ENCODE results near the gene KASH5. TPM values are rescaled to one million over a fixed set of nuclear protein-coding genes. Genes with fewer than 3 reads are reported as not detected.

The KASH5 gene
- total and polyA plus RNA-seq, 2 of the 8 experiments (the other 6 are each of a cell fraction or from before 2014, with no cell fraction given), result 0.05 to 0.19 TPM

DNA sequence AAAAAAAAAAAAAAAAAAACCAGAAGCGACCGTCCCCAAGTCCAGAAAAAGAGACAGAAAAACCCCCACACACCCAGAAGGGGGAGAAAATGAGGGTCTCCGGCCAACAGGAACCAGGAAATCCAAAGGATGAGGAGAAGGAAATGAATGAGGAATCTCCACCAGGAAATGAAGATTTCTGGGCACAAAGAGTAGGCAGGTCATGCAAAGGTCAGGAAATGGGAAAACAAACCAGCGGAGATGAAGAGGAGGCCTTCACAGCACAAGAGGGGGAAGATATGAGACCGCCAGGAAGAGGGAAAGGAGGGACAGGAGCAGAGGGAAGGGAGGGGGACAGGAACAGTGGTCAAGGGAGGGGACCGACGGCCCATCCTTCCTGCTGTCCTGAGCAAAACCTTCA is 31.7 kb upstream of the KASH5 start:
- CTCF ChIA-PET (ENCODE audit: partially characterized antibody), result no interaction called here
- no peaks in the 10 kb centered on the region for H3K27me3 ChIP-seq (replicated peaks in 1 of 4; ENCODE audit: control insufficient read depth in 3 of 4, extremely low read depth in 1 of 4, insufficient read depth in 3 of 4, low read length in 3 of 4)
- no peak overlapping the region for H3K23ac ChIP-seq (ENCODE audit: insufficient read length)
- H4K91ac ChIP-seq (replicated peaks; ENCODE audit: insufficient read length, low read length), result no peak overlapping the region
- peaks cover 3% of the 10 kb centered on the region; the same call in 1 of the 2 replicates for H3K23me2 ChIP-seq (ENCODE audit: low read depth, low read length)
- no peak overlapping the region for H2BK15ac ChIP-seq (ENCODE audit: low read length)
- H3K4me1 ChIP-seq (replicated peaks in 1 of 4; ENCODE audit: control insufficient read depth in 3 of 4, insufficient read depth in 4 of 4, low read length in 3 of 4), result peaks cover 0 to 10% (median 5%) of the 10 kb centered on the region in 4 experiments; a peak in 4 of 7 replicates
- no peak overlapping the region for H2AK5ac ChIP-seq (ENCODE audit: low read depth, low read length)
- H2BK5ac ChIP-seq (ENCODE audit: low read depth, low read length), result no peak overlapping the region
- POLR2A ChIA-PET (ENCODE audit: partially characterized antibody), result no interaction called here
- H3K79me1 ChIP-seq (ENCODE audit: low read depth, low read length), result peaks cover 13% of the 10 kb centered on the region
- H2BK120ac ChIP-seq (replicated peaks; ENCODE audit: low read depth, low read length), result no peak overlapping the region
- no peak overlapping the region; the same call in 1 of the 2 replicates for H3K27ac ChIP-seq (ENCODE audit: low read depth, low read length)
- peaks cover 3 to 27% of the 10 kb centered on the region in 2 experiments; a peak in 3 of 4 replicates for H3K79me2 ChIP-seq (ENCODE audit: control insufficient read depth in 1 of 2, insufficient read depth in 2 of 2, low read length in 2 of 2)
- WGBS, 2 experiments (ENCODE audit: extremely low coverage in 1 of 2, insufficient coverage in 1 of 2, insufficient read length in 1 of 2, insufficient replicate concordance in 2 of 2, low coverage in 1 of 2, low lambda C conversion rate in 2 of 2, missing lambda C conversion rate in 1 of 2), result 94% methylated on average over 4 of the region's 7 CpGs; no CpG with 5 or more reads in 1 of the 2 experiments
- peak overlapping the region in 1 of 4 experiments; percentile 22; a peak in 2 of 7 replicates for H3K9ac ChIP-seq (replicated peaks in 1 of 4; ENCODE audit: extremely low read depth in 1 of 4, low read depth in 3 of 4, low read length in 3 of 4)
- no peak overlapping the region for H3K14ac ChIP-seq (ENCODE audit: insufficient read length)
- no peak for DNase-seq (ENCODE audit: low read depth in 1 of 2, low spot score in 2 of 2)
- H4K5ac ChIP-seq (ENCODE audit: insufficient read length, low read depth, low read length), result no peak overlapping the region
- H3K4me3 ChIP-seq (ENCODE audit: extremely low read depth in 1 of 4, insufficient read depth in 2 of 4, low read depth in 3 of 4, low read length in 4 of 4), result no peak overlapping the region
- no peak overlapping the region for H2BK12ac ChIP-seq (ENCODE audit: low read depth, low read length)
- no peak overlapping the region for H3K18ac ChIP-seq (ENCODE audit: extremely low read depth, low read length)
- H3K9me3 ChIP-seq (ENCODE audit: insufficient read depth in 2 of 2, low read depth in 1 of 2, low read length in 1 of 2), result no peaks in the 10 kb centered on the region
- peaks cover 7 to 13% of the 10 kb centered on the region in 2 experiments for H4K20me1 ChIP-seq (replicated peaks in 1 of 2; ENCODE audit: control insufficient read depth in 1 of 2, insufficient read depth in 2 of 2, low read length in 2 of 2)
- H2AFZ ChIP-seq (ENCODE audit: low read length), result no peak overlapping the region
- no peak overlapping the region for H3K56ac ChIP-seq (replicated peaks; ENCODE audit: insufficient read length, low read depth, low read length)
- H4K8ac ChIP-seq (ENCODE audit: extremely low read depth, insufficient read depth, low read length), result peak overlapping the region; percentile 3; the same call in 1 of the 2 replicates
- TF ChIP-seq KDM1A (IDR thresholded peaks at IDR 0.05; ENCODE audit: borderline replicate concordance, low read length) (no peak), POLR2A (IDR thresholded peaks at IDR 0.05; ENCODE audit: control extremely low read depth in 1 of 2, low read depth in 2 of 2, low read length in 2 of 2) (peak in 1 of 2 experiments; percentile 32; a peak in 1 of 3 replicates), RXRA (IDR thresholded peaks at IDR 0.05; ENCODE audit: insufficient read depth, low read depth, low read length) (no peak), MAX (IDR thresholded peaks at IDR 0.05) (no peak), HDAC2 (IDR thresholded peaks at IDR 0.05; ENCODE audit: borderline replicate concordance in 1 of 2, low read depth in 2 of 2, low read length in 2 of 2) (no peak), EP300 (IDR thresholded peaks at IDR 0.05; ENCODE audit: borderline replicate concordance in 1 of 2, low read depth in 2 of 2, low read length in 2 of 2) (no peak)
- TF ChIP-seq, protein P1, sequence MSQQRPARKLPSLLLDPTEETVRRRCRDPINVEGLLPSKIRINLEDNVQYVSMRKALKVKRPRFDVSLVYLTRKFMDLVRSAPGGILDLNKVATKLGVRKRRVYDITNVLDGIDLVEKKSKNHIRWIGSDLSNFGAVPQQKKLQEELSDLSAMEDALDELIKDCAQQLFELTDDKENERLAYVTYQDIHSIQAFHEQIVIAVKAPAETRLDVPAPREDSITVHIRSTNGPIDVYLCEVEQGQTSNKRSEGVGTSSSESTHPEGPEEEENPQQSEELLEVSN (IDR thresholded peaks at IDR 0.05), result no peak
- H3K4ac ChIP-seq (replicated peaks; ENCODE audit: insufficient read length, low read depth, low read length), result no peak overlapping the region
- H2BK20ac ChIP-seq (ENCODE audit: low read length), result no peak overlapping the region
- H3K4me2 ChIP-seq (ENCODE audit: insufficient read depth in 1 of 2, low read depth in 2 of 2, low read length in 2 of 2), result no peak overlapping the region
- FAIRE-seq, result no peak
- H3K36me3 ChIP-seq (ENCODE audit: control insufficient read depth in 2 of 4, insufficient read depth in 4 of 4, low read length in 3 of 4), result peaks cover 31 to 84% (median 60%) of the 10 kb centered on the region in 4 experiments
